ENCODE measurements around the gene DGLUCY. TPM values are rescaled to one million over a fixed set of nuclear protein-coding genes. Genes with fewer than 3 reads are reported as not detected.

Gene DGLUCY
- total and polyA plus RNA-seq, 2 donors (not counting 1 experiment from before 2014, with no cell fraction given): 91.5 to 103 TPM

DNA sequence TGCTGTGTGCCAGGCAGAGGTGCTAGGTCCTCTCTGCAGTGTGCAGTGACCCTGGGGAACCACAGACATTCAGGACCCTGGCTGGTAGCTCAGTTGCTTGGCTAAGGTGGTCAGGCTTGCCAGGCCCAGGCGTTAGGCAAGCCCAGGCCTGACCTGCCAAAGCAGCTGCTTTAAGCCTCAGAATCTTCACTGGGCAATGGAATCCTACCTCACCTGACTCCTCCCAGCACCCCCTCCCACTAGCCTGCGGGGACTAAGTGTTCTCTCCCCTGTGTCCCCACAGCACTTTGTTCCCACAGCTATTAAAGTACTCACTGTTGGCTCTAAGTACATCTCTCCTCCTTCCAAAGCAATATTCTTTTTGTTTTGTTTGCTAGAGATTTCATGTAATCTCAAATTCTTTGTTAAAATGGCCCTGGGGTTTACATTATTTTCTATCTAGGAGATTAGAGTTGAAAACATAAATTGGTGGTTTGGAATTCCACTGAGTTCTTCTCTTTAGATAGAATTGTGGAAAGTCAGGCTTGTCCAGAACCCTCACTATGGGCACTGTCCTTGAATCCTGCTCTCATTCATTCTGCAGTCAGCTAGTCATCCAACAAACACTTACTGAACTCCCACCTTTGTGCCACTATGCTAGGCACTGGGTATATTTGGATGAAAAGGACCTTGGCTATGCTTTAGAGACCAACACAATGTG lies 44.4 kb downstream of the DGLUCY start:
- peaks cover 2 to 56% of the 10 kb centered on the region in 2 experiments for H3K36me3 ChIP-seq (replicated peaks in 1 of 2; ENCODE audit: control extremely low read depth in 1 of 2, control insufficient read depth in 1 of 2, extremely low read depth in 1 of 2, insufficient read depth in 2 of 2, low read length in 1 of 2)
- TF ChIP-seq, protein P1, sequence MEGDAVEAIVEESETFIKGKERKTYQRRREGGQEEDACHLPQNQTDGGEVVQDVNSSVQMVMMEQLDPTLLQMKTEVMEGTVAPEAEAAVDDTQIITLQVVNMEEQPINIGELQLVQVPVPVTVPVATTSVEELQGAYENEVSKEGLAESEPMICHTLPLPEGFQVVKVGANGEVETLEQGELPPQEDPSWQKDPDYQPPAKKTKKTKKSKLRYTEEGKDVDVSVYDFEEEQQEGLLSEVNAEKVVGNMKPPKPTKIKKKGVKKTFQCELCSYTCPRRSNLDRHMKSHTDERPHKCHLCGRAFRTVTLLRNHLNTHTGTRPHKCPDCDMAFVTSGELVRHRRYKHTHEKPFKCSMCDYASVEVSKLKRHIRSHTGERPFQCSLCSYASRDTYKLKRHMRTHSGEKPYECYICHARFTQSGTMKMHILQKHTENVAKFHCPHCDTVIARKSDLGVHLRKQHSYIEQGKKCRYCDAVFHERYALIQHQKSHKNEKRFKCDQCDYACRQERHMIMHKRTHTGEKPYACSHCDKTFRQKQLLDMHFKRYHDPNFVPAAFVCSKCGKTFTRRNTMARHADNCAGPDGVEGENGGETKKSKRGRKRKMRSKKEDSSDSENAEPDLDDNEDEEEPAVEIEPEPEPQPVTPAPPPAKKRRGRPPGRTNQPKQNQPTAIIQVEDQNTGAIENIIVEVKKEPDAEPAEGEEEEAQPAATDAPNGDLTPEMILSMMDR (IDR thresholded peaks at IDR 0.05): no peak
- no peak for TF ChIP-seq EZH2 (IDR thresholded peaks at IDR 0.05; ENCODE audit: borderline replicate concordance, insufficient read depth, low read depth, low read length, poor library complexity, severe bottlenecking)
- Mint-ChIP-seq H3K27me3 (no peaks in the 10 kb centered on the region), H3K27ac (no peak overlapping the region), H3K4me3 (no peak overlapping the region), H3K9me3 (ENCODE audit: insufficient read depth) (no peaks in the 10 kb centered on the region), H3K4me1 (peaks cover 5% of the 10 kb centered on the region)
- ChIA-PET POLR2A (interaction anchor here (0.6 kb wide), 1 partner anchor 103 kb away, joined by 3 read pairs; no protein-coding TSS in a partner anchor), CTCF (interaction anchor here (0.6 to 1.3 kb wide), 4 partner anchors 18 to 1129 kb away, joined by 3 to 4 read pairs (median 4); no protein-coding TSS in a partner anchor)
- H4K20me1 ChIP-seq (ENCODE audit: control insufficient read depth, insufficient read depth, low read length, poor library complexity, severe bottlenecking): peaks cover 11% of the 10 kb centered on the region
- intact Hi-C loops (cut with micrococcal nuclease): no loop called here
- no peak overlapping the region for H2AFZ ChIP-seq (ENCODE audit: insufficient read depth, low read depth, low read length, poor library complexity, severe bottlenecking)
- H3K4me2 ChIP-seq (replicated peaks; ENCODE audit: low read depth, low read length, poor library complexity, severe bottlenecking): no peak overlapping the region
- no peak overlapping the region for H3K27ac ChIP-seq (ENCODE audit: low read length in 2 of 2)
- no peak for ATAC-seq (ENCODE audit: low read depth)
- H3K9ac ChIP-seq (ENCODE audit: low read length): no peak overlapping the region
- H3K79me2 ChIP-seq (ENCODE audit: control insufficient read depth, insufficient read depth, low read length): peaks cover 46% of the 10 kb centered on the region
- H3K4me3 ChIP-seq (ENCODE audit: control extremely low read depth in 1 of 5, extremely low read depth in 1 of 5, insufficient read depth in 1 of 5, low read depth in 2 of 5, low read length in 4 of 5): no peak overlapping the region
- no peaks in the 10 kb centered on the region for H3K9me3 ChIP-seq (ENCODE audit: control extremely low read depth in 1 of 3, control insufficient read depth in 2 of 3, insufficient read depth in 1 of 3, low read length in 2 of 3)
- WGBS (ENCODE audit: insufficient coverage): 100% methylated on average over 2 of the region's 2 CpGs
- DNase-seq: no peak
- no peaks in the 10 kb centered on the region for H3K27me3 ChIP-seq (replicated peaks in 1 of 4; ENCODE audit: control extremely low read depth in 1 of 4, control insufficient read depth in 3 of 4, insufficient read depth in 4 of 4, low read length in 3 of 4)
- H3K4me1 ChIP-seq (ENCODE audit: control insufficient read depth in 2 of 2, insufficient read depth in 2 of 2, low read length in 2 of 2): peaks cover 0 to 3% of the 10 kb centered on the region in 2 donors

DNA sequence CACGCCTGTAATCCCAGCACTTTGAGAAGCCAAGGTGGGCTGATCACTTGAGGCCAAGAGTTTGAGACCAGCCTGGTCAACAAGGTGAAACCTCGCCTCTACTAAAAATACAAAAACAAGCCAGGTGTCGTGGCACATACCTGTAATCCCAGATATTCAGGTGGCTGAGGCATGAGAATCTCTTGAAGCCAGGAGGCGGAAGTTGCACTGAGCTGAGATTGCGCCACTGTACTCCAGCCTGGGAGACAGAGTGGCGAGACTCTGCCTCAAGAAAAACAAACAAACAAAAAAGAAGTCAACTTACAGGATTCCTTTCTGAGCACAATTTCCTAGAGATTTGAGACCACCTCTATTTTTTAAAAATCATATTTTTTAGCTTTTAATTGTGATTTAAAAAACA lies 45.3 kb downstream of the DGLUCY start:
- TF ChIP-seq, protein P1 (IDR thresholded peaks at IDR 0.05): no peak
- no peak for TF ChIP-seq EZH2 (IDR thresholded peaks at IDR 0.05; ENCODE audit: borderline replicate concordance, insufficient read depth, low read depth, low read length, poor library complexity, severe bottlenecking)
- H3K79me2 ChIP-seq (ENCODE audit: control insufficient read depth, insufficient read depth, low read length): peaks cover 40% of the 10 kb centered on the region
- Mint-ChIP-seq H3K4me3 (no peak overlapping the region), H3K4me1 (peaks cover 5% of the 10 kb centered on the region), H3K9me3 (ENCODE audit: insufficient read depth) (no peaks in the 10 kb centered on the region), H3K27me3 (no peaks in the 10 kb centered on the region), H3K27ac (no peak overlapping the region)
- no peaks in the 10 kb centered on the region for H3K9me3 ChIP-seq (ENCODE audit: control extremely low read depth in 1 of 3, control insufficient read depth in 2 of 3, insufficient read depth in 1 of 3, low read length in 2 of 3)
- CTCF ChIA-PET: interaction anchor here (0.7 to 1.6 kb wide), 3 partner anchors 15 to 256 kb away, joined by 3 to 4 read pairs (median 3); no protein-coding TSS in a partner anchor
- no peak overlapping the region for H3K4me2 ChIP-seq (replicated peaks; ENCODE audit: low read depth, low read length, poor library complexity, severe bottlenecking)
- H3K27ac ChIP-seq (ENCODE audit: low read length in 2 of 2): no peak overlapping the region
- peaks cover 2 to 63% of the 10 kb centered on the region in 2 experiments for H3K36me3 ChIP-seq (replicated peaks in 1 of 2; ENCODE audit: control extremely low read depth in 1 of 2, control insufficient read depth in 1 of 2, extremely low read depth in 1 of 2, insufficient read depth in 2 of 2, low read length in 1 of 2)
- H3K9ac ChIP-seq (ENCODE audit: low read length): no peak overlapping the region
- DNase-seq: no peak
- H3K4me3 ChIP-seq (ENCODE audit: control extremely low read depth in 1 of 5, extremely low read depth in 1 of 5, insufficient read depth in 1 of 5, low read depth in 2 of 5, low read length in 4 of 5): no peak overlapping the region
- intact Hi-C loops (cut with micrococcal nuclease): no loop called here
- 91% methylated on average over 5 of the region's 6 CpGs for WGBS (ENCODE audit: insufficient coverage)
- POLR2A ChIA-PET: no interaction called here
- no peak overlapping the region for H2AFZ ChIP-seq (ENCODE audit: insufficient read depth, low read depth, low read length, poor library complexity, severe bottlenecking)
- peaks cover 5% of the 10 kb centered on the region for H4K20me1 ChIP-seq (ENCODE audit: control insufficient read depth, insufficient read depth, low read length, poor library complexity, severe bottlenecking)
- no peaks in the 10 kb centered on the region for H3K27me3 ChIP-seq (replicated peaks in 1 of 4; ENCODE audit: control extremely low read depth in 1 of 4, control insufficient read depth in 3 of 4, insufficient read depth in 4 of 4, low read length in 3 of 4)
- peaks cover 0 to 3% of the 10 kb centered on the region in 2 donors for H3K4me1 ChIP-seq (ENCODE audit: control insufficient read depth in 2 of 2, insufficient read depth in 2 of 2, low read length in 2 of 2)
- no peak for ATAC-seq (ENCODE audit: low read depth)
